ENCODE results near the gene ACAP1.

- TF ChIP-seq CTCF (IDR thresholded peaks at IDR 0.05) (no peak), POLR2A (IDR thresholded peaks at IDR 0.05) (no peak), POLR2AphosphoS5 (IDR thresholded peaks at IDR 0.05) (no peak)
Observed at GRCh38 chr17:7356756-7357155, 20.4 kb downstream of the ACAP1 start.

Measured in stomach (tissue), 4 donors.